DOHH2 (cell line): ENCODE results near the gene COL5A1.

Experiments
- CTCF ChIP-seq: fragments of 200-600 bp; sonication (generic); IDR thresholded peaks from one replicate; pipeline ENCODE4 v1.5.1; 2014; ENCODE audit warnings: antibody characterized with exemption, mild to moderate bottlenecking, low read depth, low read length; ENCODE audit not compliant: poor library complexity, severe bottlenecking
- EZH2phosphoT487 ChIP-seq: fragments of 200-600 bp; sonication (generic); IDR thresholded peaks from 2 replicates; pipeline ENCODE4 v1.6.1; 2017; ENCODE audit warnings: borderline replicate concordance, mild to moderate bottlenecking, antibody characterized with exemption, low read length, moderate library complexity, mixed read lengths

GRCh38 chr9:134860510-134860909 is 218.9 kb downstream of the COL5A1 start:
- TF ChIP-seq CTCF: no peak
- no peak for TF ChIP-seq EZH2phosphoT487
